H4 (cell line): ENCODE results near the gene SLC25A3. TPM values are rescaled to one million over a fixed set of nuclear protein-coding genes. Genes with fewer than 3 reads are reported as not detected.
"Not testable (repeated sequence)": the region's sequence is repeated elsewhere in the genome, so short reads cannot be mapped to it uniquely, and the experiment has no call there.

ENCODE experiments used
- DNase-seq: peaks from one replicate; pipeline ENCODE4 v3.0.0-alpha.2; 2015; ENCODE audit warnings: low spot score
- total RNA-seq: library from RNA; depleted of rRNA; stranded (reverse); fragments of >200 nt; shearing (Covaris generic); gene quantifications from 2 replicates; pipeline ENCODE4 v1.2.3, GENCODE V29; 2014

SLC25A3 gene
- total RNA-seq, 1 experiment from 2014 or later: 800 TPM

DNA sequence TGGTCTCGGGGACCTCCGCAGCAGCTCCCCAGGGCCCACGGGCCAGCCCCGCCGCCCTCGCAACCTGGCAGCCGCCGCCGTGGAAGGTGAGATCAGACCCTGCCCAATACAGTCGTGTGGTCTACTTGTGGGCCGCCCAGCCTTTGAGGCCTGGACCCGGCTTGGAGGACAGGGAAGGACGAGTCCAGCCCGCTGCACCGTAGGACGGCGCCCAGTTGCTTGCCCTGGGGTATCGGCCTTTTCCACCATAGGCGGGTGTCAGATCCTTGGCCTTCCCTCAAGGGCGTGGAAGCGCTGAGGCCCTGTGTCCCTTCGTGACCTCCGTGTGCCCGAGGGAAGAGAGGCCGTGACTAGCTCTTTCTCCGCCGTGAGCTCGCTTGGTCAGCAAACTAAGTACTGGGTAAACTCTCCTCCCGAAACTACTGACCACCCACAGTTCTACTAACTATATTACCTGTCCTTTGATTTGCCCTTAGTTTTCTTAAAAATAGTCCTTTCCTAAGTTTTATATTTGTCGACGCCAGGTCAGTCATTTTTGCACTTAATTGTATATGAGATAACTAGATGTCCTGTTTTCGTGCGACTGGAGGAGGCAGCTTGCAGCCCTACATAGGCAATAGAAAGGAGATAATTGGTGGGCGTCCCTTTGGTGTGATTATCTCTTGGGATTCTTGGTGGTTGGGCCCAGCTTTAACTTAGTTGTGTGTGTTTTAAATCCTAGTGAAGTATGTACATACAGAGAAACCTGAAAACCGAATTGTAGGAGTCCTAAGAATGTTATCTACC lies 757 bp downstream of the SLC25A3 start:
- no peak for DNase-seq

DNA sequence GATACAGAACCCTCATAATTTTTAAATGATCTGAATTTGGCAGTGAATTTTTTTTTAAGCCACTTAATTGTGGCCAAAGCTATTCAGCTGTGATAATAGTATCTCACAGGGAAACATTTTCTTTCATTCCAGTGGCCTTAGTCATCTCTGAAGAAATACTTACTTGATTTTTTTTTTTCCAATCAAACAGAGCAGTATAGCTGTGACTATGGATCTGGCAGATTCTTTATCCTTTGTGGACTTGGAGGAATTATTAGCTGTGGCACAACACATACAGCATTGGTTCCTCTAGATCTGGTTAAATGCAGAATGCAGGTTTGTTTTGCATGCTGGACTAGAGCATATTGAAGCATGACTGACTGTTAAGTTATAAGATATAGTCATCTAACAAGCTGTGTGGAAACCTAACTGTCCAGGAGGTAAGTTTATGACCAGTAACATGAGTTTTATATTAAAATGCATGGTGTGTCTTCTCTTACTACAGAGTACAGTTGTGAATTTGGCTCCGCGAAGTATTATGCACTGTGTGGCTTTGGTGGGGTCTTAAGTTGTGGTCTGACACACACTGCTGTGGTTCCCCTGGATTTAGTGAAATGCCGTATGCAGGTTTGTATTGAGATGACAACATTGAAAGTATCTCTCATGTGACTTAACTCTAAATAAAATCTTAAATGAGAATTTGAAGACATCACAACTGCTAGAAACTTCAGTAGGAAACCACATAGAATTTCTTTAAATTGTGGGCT lies 1.9 kb downstream of the SLC25A3 start:
- no peak for DNase-seq

DNA sequence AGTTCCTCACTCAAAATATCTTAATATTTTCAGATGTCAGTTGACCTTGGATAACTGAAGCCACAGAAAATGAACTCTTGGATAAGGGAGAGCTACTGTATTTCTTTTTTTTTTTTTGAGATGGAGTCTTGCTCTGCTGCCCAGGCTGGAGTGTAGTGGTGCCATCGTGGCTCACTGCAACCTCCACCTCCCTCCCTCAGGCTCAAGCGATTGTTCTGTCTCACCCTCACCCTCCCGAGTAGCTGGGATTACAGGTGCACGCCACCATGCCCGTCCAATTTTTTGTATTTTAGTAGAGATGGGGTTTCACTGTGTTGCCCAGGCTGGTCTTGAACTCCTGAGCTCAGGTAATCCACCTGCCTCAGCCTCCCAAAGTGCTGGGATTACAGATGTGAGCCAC lies 3.8 kb downstream of the SLC25A3 start:
- DNase-seq: not testable (repeated sequence)

DNA sequence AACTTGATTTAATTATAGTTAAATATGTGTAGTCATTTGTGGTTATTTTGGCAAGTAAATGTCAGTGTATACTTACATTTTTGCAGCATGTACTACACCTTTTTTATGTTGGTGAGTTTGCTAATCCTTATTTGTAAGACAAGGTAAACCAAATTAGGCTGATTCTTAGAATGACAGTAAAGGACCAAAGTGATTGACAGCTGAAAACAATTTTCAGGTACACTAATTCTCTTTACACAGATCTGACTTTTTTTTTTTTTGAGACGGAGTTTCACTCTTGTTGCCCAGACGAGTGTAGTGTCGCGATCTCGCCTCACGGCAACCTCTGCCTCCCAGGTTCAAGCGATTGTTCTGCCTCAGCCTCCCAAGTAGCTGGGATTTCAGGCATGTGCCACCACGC lies 8.4 kb downstream of the SLC25A3 start:
- DNase-seq: no peak

DNA sequence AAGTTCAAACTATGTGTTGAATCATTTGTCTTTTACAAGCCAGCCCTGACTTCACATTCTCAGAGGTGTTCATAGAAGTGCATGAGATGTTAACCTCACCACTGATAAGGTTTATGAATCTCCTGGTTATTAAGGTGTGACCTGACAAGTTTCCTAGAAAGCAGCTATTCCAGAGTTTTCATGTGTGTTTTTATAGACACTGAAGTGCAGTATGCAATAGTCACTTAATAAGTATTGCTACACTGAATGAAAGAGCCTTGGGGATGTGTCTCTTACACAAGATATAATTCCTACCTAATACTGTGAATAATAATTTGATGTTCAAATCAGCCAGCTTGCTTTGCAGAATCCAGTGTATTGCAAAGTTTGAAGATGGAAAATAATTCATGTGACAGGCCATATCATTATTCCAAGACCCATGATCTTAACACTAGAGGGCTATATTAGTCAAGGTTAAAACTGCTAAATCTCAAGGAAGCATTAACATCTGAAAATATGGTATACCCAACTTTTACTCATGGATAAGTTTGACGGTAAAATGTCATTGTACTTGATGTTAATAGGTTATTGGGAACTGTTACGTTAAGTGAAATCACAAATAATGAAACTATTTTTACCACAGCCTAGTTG lies 13.0 kb downstream of the SLC25A3 start:
- DNase-seq: no peak

DNA sequence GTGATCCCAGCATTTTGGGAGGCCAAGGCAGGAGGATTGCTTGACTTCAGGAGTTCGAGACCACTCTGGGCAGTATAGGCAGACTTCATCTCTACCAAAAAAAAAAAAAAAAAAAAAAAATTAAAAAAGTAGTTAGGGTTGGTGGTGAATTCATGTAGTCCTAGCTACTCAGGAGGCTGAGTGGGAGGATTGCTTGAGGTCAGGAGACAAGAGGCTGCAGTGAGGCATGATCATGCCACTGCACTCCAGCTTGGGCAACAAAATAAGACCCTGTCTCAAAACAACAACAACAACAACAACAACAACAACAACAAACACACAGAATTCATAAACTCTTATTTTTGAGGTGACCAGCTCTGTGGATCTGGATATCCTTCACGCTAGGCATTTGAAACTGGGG lies 17.1 kb downstream of the SLC25A3 start:
- no peak for DNase-seq

DNA sequence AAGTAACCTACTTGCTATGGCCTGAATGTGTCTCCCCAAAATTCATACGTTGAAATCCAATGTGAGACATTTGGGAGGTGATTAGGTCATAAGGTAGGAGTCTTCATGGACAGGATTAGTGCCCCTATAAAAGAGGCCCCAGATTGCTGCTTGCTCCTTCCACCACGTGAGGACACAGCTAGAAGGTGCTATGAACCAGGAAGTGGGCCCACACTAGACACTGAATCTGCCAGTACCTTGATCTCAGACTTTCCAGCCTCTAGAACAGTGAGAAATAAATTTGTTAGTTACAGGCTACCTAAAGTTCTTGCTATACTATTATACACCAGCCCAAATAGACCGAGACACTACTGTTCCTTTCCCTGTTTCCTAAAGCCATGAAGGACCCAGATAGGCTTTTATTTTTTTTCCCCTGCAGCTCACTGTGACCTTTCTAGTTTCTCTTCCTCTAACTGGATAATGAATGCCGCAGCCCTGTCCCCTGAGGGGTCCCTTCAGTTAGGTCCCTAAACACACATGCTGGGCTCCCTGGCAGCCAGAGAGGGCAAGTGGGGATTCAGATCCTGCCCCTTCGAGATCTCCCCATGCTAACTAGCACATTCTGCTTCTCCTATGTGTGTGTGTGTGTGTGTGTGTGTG lies 19.3 kb downstream of the SLC25A3 start:
- no peak for DNase-seq

DNA sequence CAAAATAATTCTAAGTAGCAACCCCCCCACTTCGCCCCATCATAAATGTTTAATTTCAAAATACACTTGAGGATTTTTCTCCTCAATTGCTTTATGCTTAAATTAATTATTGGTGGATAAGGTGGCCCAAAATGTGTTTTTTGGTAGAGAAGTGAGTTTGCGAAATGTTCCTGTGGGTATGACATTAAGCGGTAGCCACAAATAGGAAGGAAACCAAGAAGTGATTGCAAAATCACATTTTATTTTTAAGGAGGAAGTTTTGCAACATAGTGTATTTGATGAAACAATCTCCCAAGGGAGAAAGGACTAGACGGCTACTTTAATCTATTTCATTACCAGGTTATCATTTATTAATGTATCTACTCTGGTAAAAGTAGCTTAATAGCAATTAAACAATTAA lies 25.5 kb downstream of the SLC25A3 start:
- no peak for DNase-seq

DNA sequence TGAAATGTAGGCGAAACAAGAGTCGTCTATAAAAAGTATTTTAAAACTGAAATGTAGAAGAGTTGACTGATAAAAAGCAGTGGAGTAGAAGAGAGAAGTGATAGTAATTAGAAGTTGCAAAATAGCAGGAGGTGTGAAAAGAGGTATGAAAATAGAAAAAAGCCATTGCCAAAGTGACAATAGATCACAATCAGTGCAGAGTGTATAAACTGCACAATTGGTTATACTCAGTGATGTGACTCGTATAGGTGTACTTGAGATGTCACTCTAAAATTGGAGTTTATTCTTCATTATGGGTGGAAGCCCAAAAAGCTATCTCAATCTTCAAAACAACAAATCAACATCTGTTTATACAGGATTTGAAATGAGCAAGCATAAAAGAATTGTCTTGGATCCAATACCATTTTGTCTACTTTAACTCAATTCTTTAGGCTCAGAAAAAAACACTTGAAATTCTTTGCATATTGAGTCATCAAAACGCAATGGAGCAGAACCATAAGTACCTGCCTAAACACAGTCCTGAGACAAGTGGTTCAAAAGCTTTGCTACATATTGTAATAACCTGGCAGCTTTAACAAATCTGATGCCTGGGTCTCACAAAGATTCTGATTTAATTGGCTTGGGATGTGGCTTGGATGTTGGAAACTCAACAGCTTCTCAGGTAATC lies 42.3 kb downstream of the SLC25A3 start:
- DNase-seq: peak; percentile 43

DNA sequence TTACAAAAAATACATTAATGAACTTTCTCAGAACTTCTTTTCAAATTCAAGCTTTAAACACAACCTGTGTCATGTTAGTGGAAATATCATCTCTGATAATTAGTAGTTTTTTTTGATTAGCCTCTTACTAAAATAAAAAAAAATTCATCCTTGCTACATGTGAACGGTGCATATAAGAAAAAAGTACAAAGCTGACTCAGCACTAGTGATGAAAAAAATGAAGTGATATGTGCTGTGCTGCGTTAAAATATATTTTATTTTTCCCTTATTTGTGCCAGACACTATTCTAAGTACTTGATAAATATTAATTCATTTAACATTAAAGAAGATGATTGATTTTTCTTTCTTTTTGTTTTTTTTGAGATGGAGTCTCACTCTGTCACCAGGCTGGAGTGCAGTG lies 43.6 kb downstream of the SLC25A3 start:
- no peak for DNase-seq

DNA sequence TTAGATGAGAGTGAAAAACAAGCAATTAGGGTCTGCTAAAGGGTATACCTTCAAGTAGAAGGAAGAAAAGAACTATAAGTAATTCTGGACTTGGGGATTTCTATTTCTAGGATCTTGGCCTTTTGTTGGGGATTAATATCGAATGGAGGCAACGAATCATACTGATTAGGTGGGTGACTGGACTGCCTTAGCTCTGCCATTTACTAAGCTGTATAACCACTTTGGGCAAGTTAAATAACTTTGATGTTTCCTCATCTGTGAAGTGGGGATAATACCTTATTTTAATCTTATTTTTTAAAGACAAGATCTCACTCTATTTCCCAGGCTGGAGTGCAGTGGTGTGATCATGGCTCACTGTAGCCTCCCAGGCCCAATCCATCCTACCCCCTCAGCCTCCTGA lies 44.5 kb downstream of the SLC25A3 start:
- DNase-seq: no peak

DNA sequence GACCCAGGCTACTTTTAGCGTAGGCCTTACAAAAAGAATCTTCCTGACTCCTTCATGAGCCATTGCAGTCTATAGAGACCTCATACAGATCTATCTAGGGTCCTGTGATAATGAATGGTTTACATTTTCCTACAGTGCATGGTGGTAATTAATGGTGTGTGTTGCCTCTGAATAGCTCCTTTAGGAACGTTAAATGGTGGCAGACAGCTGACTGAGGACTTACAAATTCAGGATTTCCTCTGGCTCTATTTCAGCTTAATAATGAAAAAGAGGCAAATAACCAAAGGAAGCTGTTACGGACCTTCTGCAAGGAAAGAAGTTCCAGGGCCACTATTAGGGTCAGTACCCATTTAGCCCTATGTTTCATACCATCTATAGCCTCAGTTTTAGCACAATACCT lies 46.0 kb downstream of the SLC25A3 start:
- no peak for DNase-seq

DNA sequence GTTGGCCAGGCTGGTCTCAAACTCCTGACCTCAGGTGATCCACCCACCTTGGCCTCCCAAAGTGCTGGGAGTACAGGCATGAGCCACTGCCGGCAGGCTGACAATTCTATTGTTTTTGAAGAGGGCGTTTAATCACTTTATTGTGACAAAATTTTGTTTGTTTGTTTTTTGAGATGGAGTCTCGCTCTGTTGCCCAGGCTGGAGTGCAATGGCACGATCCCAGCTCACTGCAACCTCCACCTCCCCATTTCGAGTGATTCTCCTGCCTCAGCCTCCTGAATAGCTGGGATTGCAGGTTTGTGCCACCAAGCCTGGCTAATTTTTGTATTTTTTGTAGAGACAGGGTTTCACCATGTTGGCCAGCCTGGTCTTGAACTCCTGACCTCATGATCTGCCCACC lies 49.3 kb downstream of the SLC25A3 start:
- DNase-seq: not testable (repeated sequence)

DNA sequence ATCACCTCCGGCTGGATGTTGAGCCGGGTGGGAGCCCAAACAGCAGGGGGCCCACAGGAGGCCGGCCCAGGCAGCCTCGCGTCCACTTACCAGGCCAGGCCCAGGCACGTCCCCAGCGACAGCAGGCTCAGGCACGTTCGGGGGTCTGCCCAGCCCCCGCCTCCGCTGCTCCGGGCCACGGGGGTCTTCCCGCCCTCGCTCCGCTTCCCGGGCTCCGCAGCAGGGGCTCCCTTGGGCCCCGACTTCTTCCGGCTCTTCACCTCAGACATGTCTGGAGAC lies 50.9 kb downstream of the SLC25A3 start:
- DNase-seq: peak; percentile 21

DNA sequence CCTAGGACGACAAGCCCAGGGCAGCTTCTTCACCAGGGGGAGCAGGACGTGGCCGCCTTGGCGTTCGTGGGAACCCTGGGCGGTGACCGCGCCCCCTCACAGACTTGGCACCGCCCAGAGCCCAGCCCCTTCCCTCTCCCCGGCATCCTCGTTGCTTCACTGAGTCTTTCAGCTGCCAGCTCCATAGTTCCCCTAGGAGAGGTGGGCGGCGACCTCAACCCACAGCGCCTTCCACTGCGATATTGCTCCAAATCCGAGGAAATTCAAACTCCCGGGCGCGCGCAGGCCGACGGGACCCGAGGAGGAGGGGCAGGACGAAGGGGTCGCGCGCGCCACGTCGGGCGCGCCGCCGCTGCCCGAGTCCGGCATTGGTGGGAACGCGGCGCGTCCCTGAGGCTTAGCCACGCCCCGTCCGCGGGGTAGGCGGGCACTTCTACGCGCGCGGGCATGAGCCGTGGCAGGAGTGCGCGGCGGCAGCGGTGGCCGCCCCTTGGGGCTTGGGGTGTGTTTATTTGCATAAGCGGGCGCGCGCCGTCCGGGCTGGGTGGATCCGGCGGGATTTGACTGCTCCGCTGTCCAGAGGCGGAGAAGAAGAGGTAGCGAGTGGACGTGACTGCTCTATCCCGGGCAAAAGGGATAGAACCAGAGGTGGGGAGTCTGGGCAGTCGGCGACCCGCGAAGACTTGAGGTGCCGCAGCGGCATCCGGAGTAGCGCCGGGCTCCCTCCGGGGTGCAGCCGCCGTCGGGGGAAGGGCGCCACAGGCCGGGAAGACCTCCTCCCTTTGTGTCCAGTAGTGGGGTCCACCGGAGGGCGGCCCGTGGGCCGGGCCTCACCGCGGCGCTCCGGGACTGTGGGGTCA lies 51.5 kb downstream of the SLC25A3 start, which contains the start of the genes APAF1 and IKBIP:
Gene APAF1 (plus strand): TSS at position 579 of the 860 bp plus-strand sequence. CDS start 3,070 bp downstream, outside the sequence.
Gene IKBIP (minus strand): TSS at position 77 of the 860 bp plus-strand sequence. CDS start 87 bp downstream, outside the sequence.
- peak; percentile 90 for DNase-seq

DNA sequence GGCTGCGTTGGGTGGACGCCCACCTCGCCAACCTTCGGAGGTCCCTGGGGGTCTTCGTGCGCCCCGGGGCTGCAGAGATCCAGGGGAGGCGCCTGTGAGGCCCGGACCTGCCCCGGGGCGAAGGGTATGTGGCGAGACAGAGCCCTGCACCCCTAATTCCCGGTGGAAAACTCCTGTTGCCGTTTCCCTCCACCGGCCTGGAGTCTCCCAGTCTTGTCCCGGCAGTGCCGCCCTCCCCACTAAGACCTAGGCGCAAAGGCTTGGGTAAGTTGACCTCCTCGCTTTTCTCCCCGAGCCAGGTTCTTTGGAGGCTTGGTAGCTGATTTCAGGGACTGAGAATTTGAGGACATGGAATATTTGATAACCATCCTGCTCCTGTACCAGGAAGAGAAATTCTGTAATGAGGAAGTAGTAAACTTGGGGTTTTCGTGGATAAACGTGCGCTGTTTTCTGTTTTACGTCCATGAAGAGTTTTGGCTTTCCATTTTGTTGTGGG lies 52.1 kb downstream of the SLC25A3 start:
- DNase-seq: peak; percentile 9

DNA sequence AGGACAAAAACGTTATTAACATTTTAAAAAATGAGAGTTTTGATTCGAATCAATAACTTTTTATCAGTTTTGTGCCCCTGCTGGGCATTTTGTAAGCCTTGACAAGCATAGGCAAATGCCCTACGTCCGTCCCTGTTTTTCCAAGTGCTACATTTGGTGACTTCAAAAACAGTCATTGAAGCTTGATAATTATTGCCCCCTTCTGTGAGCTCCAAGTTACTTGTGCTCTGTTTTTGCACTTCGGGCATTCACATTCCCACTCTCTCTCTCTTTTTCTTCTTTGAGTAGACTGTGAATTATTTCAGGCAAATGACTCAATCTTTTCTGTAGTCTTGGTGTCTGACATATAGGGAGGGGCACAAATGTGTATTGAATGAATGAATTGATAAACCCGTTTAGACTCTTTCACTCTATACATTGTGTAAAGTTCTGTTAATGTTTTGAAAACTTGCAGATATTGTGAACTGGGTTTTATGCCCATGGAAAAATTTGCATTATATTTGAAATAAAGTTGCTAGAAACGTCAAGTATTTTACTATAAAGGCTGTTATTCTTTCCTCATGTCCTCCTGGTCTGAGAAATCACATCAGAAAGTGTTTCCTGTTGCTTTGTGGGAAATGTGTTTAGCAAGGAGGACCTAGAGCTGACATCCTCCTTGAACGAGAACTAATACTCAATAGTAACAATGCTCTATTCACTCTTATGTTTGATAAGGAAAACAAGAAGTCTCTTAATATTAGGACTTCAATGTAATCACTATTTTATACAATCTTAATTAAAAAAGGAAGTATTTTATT lies 53.0 kb downstream of the SLC25A3 start:
- DNase-seq: no peak

DNA sequence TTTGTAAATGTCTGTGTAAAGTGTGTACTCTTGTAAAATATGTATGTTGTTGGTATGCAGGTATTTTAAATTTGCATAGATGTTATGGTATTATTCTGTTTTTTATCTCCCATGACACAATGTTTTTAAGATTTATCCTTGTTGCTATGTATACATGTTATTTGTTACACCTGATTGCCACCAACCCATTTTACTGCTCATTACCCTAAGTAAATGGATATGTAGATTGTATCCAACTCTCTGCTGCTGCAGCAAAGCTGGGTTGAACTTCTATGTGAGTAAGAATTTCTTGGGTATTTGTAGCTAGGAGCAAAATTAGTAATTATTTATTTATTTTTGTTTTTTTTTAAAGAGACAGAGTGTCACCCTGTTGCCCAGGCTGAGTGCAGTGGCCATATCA lies 57.8 kb downstream of the SLC25A3 start:
- no peak for DNase-seq

DNA sequence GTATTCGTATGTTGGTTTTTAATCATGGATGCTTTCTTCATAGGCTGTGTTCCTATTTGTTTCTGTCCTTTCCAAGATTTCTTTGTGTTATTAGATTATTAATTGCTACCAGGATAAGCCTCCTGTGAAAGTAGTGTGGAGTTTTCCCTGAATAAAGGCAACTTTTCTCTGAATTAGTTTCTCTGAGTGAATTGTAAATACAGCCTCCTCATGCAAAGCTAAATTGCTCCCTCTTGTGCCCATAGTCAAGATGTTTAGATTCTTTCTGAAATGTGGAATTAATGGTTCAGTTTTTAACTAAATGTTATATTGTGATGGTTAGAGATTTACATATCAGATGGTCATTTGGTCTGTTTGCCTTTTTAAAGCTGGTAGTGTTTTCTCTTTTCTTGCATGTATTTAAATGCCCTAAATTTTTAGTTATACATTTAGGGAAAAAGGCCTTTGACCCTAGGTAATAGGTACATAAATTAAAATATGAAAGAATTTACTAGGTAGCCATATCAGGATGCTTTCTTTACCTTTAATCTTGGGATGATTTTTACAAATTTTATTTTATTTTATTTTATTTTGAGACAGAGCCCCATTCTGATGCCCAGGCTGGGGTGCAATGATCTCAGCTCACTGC lies 60.5 kb downstream of the SLC25A3 start:
- DNase-seq: peak; percentile 35
